ENCODE results near the gene TMEM192. TPM values are rescaled to one million over a fixed set of nuclear protein-coding genes. Genes with fewer than 3 reads are reported as not detected.

Gene TMEM192
- 6.8 to 8.7 TPM (median 7.7 TPM) in 5 replicates for total RNA-seq (2022; extraction: Qiagen RNA extraction)

DNA sequence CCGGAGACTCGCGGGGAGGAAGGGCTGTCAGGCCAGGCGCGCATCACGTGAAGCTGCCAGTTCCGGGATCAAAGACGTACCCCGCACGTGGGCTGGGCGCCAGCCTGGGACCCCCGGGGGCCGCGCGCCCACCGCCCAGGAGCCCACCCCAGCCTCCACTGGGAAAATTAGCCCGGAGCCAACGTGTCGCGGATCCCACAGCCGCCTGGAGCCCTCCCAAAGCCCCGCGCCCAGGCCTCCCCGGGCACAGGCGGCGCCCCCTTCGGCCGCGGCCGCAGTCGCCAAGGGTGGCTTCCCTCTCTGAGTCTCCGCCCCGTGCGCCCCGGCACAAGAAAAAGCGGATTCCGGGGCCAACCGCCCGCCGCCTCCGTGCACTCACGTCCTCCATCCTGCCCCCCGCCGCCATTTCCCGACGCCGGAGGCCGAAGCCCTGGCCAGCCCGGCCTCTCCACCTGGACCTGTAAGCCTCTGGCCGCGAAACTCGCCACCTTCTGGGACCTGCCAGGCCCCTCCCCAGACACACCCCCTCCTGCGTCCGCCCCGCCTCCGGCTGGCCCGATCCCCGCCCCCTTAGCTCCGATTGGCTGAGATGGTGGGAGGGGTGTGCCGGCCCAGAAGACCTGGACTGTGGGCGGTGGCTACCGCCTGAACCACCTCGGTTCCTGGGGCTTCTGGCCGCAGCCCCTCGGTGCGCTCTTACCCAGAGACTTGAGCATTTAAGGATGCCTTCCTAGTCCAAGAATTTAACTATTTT is at the start of gene TMEM192:
TMEM192 (minus strand) TSS at position 493 of the 754 bp plus-strand sequence; CDS start at position 406, 87 bp downstream.

GRCh38 chr4:165053645-165054044 is 59.0 kb downstream of the TMEM192 start, which contains the start of gene TRIM75:
TSS of gene TRIM75 (plus strand) at chr4:165053866. CDS start at chr4:165059148, 5,282 bp downstream.

DNA sequence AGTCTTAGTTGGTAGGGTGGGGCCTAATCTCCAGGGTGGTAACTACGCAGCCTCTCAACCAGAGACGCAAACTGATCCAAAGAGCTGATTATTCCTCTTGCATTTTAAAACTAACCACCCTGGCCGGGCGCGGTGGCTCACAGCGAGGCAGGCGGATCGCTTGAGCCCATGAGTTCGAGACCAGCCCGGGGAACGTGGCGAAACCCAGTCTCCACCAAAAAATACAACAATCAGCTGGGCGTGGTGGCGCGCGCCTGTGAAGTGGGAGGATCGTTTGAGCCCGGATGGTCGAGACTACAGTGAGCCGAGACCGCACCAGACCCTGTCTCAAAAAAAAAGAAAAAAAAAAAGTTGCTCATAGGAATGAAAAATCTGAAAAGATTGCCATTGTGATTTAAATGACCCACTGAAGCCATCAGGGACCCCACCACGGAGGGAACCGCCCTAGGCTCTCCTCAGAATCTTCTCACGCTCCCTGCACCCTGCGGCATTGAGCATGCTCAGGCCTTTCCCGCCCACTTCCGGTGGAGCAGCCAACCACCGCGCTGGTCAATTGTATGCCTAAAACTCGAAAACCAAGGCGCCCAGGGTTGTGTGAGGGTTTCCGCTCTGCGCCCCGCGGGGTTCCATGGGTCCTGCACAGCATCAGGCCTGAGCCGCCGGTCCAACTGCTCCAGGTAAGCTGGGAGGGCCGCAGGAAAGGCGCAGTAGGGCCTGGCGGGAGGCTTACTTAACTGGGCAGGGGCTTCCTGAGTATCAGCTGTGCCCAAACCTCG is 81.0 kb downstream of the TMEM192 start, which contains the start of gene TRIM60:
TRIM60 (plus strand) TSS at position 564 of the 776 bp plus-strand sequence. CDS start 8,074 bp downstream, outside the sequence.

Other genes with a start within 250 kb of the TMEM192 start
- not detected in 5 replicates for gene APELA, start 235.7 kb downstream of the TMEM192 start, total RNA-seq (2022; extraction: Qiagen RNA extraction)
- gene TRIM61, start 135.2 kb downstream of the TMEM192 start, total RNA-seq (2022; extraction: Qiagen RNA extraction), result not detected in 5 replicates
- not detected in 5 replicates for gene TRIM60, start 80.9 kb downstream of the TMEM192 start, total RNA-seq (2022; extraction: Qiagen RNA extraction)
- not detected in 5 replicates for gene TRIM75, start 59.0 kb downstream of the TMEM192 start, total RNA-seq (2022; extraction: Qiagen RNA extraction)
- 11.1 to 16.6 TPM (median 16.1 TPM) in 5 replicates for gene KLHL2, start 94.7 kb upstream of the TMEM192 start, total RNA-seq (2022; extraction: Qiagen RNA extraction)
- gene MSMO1, start 214.8 kb upstream of the TMEM192 start, total RNA-seq (2022; extraction: Qiagen RNA extraction), result 16.5 to 22.2 TPM (median 20.3 TPM) in 5 replicates